ENCODE measurements around the gene DRC1.

DRC1 gene

DNA sequence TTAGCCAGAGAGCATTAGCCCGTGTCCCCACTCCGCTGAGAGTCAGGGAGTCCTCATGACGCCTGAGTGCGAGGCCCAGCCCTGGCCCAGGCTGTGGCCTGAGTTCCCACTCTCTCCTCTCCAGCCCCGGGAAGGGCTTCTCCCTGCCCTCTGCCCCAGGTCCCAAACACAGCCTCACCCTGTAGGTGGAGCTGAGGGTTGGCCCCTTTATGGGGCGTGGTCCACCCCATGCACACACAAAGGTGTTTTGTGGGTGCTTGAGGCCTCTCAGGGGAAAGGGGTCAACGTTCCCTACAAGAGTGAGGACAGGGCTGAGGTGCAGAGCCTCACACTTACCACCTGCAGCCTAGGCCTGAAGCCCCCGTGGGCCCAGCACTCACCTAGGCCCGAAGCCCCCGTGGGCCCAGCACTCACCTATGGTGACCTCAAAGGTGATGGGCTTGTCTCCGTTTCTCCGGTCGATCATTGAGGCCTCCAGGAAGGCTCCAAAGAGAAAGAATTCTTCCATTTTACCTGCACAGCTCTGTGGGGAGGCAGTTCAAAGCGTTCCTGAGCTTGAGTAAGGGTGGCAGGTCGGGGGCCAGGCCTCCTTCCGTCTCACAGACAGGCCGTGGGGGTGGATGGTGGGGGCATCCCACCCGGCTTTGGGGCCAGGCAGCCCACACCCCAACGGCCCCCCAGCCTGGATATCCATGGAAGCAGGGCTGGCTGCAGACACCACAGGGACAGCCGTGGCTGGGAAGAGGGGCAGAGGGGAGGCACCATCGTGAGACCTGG is 78.3 kb downstream of the DRC1 start:
- DNase-seq: no peak

DNA sequence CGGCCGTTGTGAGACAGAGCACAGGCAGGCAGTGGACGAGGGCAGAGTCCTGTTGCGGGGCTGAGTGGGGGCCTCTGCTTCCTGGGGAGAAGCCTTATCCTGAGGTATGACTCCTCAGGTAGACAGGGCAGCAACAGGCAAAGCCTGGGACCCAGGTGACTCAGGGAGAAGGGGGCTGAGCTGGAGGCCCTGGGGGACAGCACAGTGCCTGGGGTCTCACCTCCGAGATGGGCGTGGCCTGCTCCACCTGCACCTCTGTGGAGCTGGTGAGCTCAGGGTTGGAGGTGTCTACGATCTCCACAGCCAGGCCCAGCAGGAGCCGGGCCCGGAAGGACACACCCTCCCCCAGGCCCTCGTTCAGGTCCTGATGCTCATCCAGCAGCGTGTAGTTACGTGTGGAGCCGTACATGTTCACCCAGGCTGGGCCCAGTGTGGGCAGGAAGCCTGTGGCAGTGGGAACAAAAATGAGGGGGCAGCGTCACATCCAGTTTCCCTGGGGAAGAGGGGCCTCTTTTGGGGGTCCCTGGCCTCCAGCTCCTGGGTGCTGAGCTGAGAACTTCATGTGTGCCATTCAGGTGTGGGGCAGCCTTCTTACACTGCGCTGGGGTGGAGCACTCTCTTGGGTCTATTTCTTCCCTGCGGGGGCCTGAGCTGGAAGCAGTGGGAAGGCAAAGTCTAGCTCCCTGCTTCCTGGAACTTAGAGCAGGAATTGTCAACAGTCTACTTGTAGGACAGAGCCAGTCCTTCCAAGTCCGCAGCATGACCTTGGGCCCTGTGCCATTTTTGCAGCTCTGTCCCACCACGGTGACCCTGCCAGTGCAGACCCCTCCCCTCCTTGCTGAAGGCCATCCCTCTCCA is 79.1 kb downstream of the DRC1 start:
- no peak for DNase-seq

DNA sequence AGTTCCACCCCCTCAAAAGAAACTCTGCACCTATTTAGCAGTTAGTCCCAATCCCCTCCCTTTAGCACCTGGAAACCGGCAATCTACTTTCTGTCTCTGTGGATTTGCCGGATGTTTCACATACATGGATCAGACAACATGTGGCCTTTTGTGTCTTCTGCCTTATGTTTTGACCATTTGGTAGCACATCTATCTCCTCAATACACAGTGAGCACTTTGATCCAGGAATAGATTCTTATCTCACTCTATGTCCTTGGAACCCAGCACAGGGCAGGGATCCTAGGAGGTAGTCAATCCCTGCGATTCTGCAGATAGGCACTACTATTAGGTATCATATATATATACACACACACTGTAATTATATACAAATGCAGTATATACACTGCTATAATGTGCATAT is 80.0 kb downstream of the DRC1 start:
- DNase-seq: no peak

DNA sequence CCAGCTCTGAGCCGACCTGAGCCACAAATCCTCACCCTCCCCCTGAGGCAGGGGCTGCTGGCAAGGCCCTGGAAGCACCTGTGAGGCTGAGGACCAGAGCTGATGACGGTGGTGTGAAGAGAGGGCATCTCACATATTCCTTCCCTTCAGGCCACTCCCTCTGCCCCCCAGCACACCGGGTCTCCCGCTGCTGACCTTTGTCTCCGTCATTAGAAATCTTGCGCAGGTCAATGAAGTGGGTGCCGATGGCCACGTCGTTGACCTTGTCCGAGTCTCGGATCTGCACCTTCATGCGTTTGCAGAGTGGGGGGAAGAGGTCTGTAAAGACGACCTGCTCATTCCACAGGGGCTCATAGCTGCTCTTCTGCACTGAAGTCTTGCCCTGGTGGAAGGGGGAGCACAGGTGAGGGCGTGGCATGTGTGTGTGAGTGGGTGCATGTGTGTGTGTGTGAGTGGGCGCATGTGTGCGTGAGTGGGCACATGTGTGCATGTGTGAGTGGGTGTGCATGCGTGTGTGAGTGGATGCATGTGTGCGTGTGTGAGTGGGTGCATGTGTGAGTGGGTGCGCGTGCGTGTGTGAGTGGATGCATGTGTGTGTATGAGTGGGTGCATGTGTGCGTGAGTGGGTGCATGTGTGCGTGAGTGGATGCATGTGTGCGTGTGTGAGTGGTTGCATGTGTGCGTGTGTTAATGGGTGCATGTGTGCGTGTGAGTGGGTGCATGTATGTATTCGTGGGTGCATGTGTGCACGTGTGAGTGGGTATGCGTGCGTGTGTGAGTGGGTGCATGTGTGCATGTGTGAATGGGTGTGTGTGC is 80.7 kb downstream of the DRC1 start:
- DNase-seq: no peak

DNA sequence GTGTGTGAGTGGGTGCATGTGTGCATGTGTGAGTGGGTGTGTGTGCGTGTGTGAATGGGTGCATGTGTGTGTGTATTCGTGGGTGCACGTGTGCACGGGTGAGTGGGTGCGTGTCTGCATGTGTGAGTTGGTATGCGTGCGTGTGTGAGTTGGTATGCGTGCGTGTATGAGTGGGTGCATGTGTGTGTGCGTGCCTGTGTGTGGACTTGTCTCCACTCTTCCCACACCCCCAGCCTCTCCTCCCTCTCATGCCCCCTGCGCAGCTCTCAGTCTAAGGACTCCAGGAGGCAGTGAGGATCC is 81.3 kb downstream of the DRC1 start:
- DNase-seq: no peak

DNA sequence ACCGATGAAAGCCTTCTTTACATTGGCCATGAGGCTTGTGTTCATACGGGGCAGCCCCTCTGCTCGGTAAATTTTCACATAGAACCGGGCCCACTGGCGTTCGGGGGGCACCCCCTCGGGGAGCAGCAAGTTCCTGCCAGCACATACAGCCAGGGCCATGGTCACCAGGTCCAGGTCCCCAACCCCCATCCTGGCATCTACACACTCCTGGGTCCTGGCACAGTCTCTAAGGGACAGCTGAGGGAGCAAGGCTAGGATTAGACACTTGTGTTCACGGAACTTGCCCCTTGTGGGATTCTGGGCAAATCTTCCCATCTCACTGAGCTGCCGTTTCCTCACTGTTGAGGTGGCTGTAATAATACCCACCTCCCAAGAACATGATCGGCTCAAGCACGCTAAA is 81.8 kb downstream of the DRC1 start:
- DNase-seq: no peak

DNA sequence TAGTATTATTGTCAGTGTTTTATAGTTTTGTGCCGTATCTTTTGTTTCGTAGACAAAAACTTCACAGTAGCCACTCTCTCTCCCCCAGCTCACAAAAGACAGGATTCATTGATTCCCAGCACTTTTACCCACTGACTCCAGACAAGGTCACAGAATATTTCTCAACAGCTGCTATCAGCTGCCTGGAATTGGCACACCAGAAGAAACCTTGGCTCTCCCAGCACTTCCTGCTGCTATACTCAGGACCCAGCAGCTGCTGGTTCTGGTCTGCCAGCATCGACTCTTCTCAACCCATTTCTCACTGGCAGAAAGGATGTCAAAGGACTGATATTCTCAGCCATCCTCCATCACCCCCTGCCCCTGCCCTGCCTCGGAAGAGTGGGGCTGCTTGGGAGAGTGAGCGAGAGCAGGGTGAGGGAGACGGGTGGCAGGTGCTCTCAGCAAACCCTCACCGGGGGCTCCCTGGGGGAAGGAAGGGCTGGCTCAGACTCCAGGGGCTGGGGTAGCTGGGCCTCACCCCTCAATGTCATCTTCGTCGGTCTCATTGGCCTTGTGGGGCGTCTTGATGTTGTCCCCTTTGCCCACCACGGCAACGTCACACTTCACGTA is 82.3 kb downstream of the DRC1 start:
- DNase-seq: peak; percentile 18

DNA sequence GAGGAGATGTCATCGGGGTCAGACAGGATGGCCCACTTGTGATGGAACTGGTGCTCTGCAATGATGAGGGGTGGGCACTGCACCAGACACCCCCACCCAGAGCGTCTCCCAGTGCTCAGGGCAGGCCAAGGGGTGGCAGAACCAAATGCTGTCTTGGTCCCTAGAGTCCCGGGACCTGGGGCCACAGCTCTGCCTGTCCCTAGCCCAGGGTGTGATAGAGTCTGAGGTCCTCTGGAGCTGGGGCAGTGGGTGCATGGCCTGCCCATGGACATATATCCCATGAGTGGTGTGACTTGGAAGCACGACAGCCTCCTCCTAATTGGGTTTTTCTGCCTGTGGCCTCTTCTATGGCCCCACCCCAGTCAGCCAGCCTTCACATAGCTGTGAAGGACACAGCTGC is 82.9 kb downstream of the DRC1 start:
- no peak for DNase-seq

DNA sequence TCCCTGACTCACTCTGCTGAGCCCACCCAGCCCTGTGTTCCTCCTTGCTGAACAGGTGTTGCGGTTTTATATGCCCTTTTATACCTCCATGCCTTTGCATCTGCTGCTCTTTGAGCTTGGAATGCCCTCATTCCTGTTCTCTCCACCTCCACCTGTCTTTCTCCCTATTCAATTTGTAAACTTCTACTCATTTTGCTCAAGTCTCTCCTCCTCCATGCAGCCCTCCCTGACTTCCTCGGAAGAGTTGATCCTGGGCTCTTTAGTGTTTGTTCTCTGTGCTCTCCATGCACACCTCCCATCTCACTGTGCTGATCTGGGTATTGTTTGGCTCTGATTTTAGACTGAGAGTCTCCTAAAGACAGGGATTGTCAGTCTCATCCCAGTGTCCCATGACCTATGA is 83.4 kb downstream of the DRC1 start:
- DNase-seq: no peak

DNA sequence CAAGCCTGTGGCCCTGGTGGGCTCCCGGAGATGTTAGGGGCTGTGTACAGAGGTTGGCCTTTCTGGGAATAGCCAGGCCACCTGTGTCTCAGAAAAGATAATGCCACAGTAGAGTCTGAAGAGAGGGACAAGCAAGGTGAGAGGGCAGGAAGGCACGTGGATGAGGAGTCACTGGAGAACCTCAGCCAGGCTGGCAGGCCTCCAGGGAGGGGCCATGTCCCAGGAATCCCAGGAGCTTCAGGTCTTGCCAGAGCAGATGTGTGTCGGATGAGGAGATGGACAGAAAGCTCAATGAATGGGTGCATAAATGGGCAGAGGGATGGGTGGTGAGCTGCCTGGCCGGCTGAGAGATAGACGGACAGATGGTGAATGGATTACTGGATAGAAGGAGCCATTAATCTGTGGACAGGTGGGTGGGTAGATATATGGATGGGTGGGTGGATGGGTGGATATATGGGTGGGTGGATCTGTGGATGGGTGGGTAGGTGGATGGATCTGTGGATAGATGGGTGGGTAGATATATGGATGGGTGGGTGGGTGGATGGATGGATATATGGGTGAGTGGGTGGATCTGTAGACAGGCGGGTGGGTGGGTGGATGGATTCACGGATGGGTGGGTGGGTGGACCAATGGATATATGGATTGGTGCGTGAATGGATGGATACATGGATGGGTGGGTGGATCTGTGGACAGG is 84.2 kb downstream of the DRC1 start:
- DNase-seq: no peak

DNA sequence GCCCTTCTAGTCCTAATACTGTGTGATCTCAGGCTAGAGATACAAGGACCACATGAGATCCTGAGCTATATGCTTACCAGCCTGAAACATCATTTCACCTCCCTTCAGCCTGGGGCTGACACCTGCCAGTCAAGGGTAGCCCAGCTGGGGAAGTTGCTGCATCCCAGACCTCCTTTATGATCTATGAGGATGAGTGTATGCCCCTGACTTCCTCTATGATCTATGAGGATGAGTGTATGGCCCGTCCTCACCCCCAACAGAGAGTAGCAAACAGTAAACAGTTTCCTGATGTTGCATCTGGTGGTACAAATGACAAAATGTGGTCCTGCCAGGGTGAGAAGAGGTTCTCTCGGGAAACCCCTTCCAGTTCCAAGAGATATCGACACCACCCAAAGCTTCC is 85.1 kb downstream of the DRC1 start:
- no peak for DNase-seq

DNA sequence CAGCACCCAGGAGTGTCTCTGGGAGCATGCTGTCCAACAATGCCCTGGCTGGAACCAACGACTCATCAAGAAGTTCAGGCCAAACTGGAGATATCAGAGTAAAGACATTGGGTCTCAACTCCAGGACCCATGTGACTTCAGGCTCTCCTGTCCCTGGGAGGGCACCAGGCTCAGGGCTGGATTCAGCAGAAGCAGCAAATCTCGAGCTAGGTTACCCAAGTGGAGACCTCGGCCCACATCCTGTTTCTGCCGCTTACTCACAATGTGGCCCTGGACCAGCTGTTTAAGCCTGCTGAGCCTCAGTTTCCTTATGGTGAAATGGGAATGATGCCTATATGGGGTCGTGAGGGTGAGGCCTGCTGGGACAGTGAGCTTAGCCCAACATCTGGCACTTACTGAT is 85.5 kb downstream of the DRC1 start:
- DNase-seq: no peak

DNA sequence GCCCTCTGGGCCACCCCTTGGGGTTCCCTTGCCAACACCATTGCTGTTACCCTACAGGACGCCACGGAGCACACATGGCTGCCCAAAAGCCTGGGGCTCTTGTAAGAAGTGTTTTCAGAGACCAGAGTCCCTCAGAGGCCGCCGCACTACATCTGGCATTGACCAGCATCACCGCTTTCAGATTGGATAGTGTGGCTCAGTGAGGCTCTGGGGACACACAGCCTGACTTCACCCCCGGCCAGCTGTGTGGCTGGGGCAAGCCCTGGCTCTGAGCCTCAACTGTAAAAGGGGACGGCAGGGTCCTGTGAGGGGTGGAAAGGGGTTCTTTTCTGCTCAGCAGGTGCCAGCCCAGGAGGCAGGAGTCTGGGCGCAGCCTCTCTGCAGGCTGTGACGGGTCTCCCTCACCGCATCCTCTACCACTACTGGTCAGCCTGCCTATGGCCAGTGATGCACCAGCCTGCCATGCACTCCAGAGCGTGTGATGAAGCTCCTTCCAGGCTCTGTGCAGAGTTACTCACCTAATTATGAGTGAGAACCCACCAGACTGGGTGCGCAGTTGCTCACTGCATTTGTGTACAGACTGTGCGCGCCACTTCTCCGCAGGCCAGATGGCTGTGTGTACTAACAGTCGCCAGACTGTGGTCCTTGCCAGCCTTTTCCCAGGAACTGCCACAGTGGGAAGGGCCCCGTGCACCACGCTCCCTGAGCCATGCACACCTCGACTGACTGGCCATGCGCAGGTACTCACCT is 86.9 kb downstream of the DRC1 start:
- no peak for DNase-seq

DNA sequence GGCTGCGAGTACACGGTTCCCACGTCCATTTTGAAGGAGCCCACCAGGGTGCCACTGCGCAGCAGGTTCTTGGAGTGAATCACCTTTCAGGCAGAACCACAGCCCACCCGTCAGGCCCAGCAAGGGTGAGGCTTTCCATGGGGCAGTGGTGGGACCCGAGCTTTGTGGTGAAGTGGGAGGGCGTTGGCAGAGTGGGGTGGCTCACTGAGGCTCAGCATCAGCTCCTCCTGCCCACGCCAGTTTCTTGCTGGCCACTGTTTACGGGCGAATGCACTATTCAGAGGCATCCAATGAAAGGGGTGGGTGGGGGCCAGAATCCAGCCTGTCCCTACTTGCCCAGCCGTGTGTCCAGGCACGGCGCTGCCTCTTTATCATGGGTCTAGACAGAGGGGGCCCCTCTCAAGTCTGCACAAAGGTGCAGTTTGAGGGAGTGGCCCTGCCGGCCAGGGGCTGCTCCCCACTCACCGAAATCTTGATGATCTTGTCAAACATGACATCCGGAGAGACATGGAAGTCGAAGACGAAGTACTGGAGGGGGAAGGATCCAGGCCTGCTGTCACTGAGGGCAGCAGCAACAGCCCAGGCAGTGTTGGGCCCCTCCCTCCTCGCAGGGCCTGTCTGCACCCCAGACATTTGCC is 87.6 kb downstream of the DRC1 start:
- DNase-seq: no peak

DNA sequence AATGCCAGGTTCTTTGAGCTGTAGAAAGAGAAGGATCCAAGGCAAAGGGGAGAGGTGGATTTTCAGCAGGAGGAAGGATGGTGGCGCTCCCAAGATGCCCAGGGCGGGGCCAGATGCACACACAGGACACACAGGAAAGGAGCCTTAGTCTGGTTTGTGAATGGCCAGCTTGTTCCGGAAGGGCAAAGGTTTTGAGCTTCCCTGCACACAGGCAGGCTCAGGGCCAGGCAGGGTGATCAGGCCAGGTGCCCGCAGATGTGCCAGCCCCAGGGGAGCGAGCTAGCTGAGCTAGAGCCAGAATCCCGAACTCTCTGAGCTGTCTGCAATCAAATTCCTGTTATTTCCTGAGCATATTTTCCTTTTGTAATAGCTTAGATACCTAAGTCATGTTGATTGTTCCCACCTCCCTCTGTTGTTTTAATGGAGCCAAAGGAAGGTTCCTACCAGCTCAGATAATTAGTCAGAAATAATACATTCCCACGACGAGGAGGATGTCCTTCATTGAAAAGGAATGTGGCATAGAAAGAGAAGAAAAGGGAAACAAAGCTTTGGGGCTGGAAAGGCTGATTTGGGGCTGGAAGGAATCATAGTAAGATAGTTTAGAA is 89.9 kb downstream of the DRC1 start:
- no peak for DNase-seq

DNA sequence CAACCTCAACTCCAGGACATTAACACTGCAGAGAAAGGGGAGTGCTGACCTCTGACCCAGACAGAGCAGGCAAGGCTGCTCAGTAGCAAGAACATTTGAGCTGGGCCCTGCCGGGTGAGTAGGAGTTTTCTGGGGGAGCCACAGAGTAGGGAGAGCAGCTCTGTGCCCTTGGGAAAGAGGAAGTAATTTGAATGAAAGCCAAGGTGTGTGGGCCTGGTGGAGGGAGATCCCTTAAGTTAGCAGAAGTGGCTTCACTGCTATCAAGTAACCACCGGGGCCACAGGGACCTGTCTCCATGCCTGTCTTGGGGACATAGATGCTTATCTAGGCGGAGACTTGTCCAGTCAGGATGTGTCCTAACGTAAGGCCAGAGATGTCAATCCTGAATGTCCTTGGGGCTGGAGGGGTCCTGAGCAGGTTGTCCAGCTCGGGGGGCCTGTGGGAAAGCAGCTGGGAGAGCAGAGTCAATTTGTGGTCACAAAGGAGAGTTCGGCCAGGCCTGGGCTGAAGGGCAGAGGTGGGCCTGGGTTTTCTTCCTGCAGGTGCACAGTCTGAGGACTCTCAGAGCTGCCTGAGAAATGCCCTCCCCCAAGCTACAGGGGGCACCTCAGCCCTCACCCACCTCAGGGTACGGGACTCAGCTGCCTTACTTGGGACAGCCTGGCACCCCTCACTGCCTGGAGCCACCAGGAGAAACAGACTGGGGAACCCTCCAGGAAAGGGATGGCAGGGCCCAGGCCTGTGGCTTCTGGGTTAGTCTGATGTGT is 91.2 kb downstream of the DRC1 start:
- no peak for DNase-seq

DNA sequence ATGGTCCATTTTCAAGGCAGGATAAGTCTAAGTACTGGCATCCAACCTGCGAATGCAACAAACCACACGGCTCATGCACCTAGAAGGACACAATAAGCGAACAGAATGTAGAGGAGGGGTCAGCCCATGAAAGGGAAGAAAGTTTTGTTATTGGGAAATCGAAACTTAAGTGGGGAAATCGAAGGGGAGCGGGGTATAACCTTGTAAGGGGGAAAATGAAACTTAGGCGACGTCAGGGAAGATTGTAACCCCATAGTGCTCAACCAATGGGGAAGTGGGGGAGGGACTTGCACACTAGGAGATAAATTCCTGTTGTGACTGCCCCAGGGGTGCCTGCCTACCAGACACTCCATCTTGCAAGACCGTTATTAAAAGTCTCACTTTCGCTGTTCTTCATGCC is 91.8 kb downstream of the DRC1 start:
- DNase-seq: no peak

DNA sequence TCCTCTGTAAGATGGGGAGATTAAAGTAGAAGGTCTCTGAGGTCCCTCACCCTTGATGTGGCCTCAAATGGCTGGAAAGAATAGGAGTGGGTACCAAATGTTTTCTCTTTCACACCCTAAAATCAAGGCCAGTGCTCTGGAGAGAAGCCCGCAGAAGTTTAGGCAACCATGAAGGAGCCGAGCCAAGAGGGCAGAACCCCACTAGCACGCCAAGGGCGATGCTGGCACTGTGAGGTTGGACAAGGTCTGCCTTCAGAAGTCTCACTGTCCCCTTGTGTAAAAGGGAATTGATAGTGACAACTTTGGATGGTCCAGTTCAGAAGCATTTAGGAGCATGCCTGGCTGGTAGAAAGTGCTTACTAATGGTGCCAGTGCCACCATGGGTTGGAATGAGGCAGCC is 92.5 kb downstream of the DRC1 start:
- DNase-seq: no peak

DNA sequence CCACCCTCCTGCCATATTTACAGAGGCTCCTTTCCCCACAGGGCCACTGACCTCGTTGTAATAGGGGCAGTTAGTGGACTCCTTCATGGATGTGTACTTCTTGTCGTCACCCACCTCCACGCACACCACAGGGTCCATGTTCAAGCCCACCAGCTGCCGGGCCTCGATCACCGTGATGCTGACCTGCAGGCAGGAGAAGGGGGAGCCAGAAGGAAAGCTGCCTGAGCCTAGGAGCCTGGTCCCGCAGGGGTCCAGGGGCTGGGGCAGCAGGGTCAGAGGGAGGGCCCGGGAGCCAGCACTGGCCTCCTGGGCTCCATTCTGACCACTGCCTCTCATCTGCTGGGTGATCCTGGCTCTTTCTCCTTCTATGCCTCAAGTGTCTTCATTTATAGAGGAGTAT is 93.2 kb downstream of the DRC1 start:
- DNase-seq: no peak

DNA sequence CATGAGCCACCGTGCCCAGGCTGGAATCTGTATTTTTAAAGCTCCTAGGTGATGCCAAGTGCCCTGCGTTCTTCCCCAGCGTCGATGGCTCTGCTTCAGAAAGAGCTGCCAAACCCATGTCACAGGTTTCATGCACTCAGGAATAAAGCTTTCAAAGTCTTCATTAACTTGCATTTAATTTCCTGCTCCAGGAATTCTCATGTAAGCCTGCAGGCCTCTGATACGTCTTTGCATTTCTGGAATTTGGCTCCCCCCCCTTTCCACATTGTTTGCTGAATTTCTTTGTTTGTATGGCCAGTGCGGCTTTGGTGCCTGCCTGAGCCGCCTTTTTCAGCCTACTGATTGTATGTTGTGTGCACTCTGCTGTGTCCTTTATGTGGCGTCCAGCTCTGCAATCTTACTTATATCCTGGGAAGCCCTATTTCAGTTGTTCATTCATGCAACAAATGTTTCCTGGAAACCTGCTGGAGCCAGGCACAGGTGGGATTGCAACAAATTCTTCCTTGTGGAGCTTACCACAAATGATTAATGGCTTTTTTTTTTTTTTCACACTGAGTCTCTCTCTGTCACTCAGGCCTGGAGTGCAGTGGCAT is 94.1 kb downstream of the DRC1 start:
- DNase-seq: no peak
